ENCODE results near the gene BDKRB2.

BDKRB2 gene

DNA sequence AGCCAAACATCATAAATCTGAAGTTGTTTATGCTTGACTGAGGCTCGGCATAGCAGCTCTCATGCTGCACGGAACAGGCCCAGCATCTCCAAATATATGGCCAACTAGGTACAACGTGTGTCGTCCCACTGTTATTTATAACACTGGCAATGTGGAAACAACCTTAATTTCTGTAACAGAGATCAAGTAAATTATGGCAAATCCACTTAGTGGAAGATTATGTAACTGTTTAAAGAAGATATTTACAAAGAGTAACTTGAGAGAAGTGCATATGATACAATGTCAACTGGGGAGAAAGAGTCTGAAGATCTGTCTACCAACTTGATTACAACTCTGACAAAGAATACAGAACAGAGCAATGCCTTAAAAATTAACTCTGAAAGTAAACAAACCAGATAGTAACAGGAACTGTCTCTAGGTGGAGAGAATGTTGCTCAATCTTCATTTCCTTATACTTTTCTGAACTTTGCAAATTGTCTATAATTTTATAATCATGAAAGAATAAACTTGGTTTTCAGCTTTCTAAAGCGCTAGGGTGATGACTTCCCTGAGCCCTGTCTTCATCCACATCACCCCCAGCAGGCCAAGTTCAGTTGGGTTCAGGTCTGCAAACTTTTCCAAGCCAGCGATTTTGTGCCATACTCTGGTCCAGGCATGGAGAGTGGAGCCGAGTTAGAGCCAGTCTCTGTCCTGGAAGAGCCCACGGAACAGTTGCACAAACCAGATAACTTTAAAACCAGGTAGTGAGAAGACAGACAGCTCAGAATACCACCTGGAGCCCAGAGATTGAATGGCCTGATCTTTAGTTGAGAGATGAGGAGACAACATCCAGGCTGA lies 44.3 kb upstream of the BDKRB2 start:
- no peaks in the 10 kb centered on the region for H4K20me1 ChIP-seq (ENCODE audit: insufficient read depth)
- no peak overlapping the region for H3K4me2 ChIP-seq
- H3K27me3 ChIP-seq (ENCODE audit: insufficient read depth, low read depth), result no peaks in the 10 kb centered on the region
- no peak overlapping the region for H3K4me3 ChIP-seq (IDR thresholded peaks at IDR 0.05; ENCODE audit: insufficient read depth, low read depth, low read length)
- no peaks in the 10 kb centered on the region for H3K79me2 ChIP-seq (ENCODE audit: insufficient read depth, low read depth)
- TF ChIP-seq, protein P1, sequence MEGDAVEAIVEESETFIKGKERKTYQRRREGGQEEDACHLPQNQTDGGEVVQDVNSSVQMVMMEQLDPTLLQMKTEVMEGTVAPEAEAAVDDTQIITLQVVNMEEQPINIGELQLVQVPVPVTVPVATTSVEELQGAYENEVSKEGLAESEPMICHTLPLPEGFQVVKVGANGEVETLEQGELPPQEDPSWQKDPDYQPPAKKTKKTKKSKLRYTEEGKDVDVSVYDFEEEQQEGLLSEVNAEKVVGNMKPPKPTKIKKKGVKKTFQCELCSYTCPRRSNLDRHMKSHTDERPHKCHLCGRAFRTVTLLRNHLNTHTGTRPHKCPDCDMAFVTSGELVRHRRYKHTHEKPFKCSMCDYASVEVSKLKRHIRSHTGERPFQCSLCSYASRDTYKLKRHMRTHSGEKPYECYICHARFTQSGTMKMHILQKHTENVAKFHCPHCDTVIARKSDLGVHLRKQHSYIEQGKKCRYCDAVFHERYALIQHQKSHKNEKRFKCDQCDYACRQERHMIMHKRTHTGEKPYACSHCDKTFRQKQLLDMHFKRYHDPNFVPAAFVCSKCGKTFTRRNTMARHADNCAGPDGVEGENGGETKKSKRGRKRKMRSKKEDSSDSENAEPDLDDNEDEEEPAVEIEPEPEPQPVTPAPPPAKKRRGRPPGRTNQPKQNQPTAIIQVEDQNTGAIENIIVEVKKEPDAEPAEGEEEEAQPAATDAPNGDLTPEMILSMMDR (conservative IDR thresholded peaks at IDR 0.05; ENCODE audit: low read depth, low read length), result no peak
- no peaks in the 10 kb centered on the region for H3K4me1 ChIP-seq (ENCODE audit: low read depth, poor library complexity, severe bottlenecking)
- no peak overlapping the region for H3K27ac ChIP-seq
- no peak overlapping the region for H3K9ac ChIP-seq
- H3K36me3 ChIP-seq (ENCODE audit: insufficient read depth), result no peaks in the 10 kb centered on the region
- no peak overlapping the region for H2AFZ ChIP-seq (ENCODE audit: low read depth)

DNA sequence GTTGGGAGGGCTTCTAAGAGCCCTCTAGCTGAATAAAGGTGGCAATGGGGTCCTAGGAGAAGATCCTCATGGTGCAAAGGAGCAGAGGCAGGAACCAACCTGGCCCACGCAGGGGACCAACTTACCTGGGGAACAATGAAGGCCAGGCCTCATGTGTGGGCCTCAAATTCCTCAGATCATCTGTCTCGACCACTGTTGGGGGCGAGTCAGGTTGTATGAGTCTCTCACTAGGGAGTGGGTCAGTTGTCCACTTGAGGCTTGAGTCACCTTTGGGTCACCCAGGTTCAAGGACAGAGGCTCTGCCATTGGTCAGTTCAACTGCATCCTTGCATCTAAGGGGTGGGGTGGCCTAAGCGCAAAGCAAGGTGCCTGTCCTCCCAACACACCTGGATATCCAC lies 43.7 kb upstream of the BDKRB2 start:
- TF ChIP-seq, protein P1 (conservative IDR thresholded peaks at IDR 0.05; ENCODE audit: low read depth, low read length), result no peak
- no peak overlapping the region for H3K9ac ChIP-seq

DNA sequence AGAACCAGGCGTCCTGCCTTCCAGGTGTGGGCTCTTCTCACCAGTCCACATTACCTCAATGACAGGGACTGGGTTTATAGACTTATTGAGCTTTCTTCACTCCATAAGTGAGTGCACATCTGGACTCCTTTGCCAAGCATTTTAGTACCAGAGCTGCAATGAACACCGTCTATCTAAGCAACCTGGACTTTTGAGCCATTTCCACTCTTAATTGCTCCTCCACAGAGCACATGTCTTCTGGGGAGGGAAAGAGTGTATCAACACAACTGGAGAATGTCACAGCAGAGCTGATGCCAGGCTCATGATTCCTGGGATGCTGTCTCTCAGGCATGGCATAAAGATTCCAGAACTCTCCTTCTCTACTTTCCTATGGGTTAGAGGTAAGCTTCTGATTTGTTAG lies 43.0 kb upstream of the BDKRB2 start:
- H3K4me2 ChIP-seq, result no peak overlapping the region
- H3K9ac ChIP-seq, result no peak overlapping the region
- H3K79me2 ChIP-seq (ENCODE audit: insufficient read depth, low read depth), result no peaks in the 10 kb centered on the region
- no peak overlapping the region for H3K27ac ChIP-seq
- no peaks in the 10 kb centered on the region for H3K27me3 ChIP-seq (ENCODE audit: insufficient read depth, low read depth)
- H3K4me1 ChIP-seq (ENCODE audit: low read depth, poor library complexity, severe bottlenecking), result no peaks in the 10 kb centered on the region
- no peak overlapping the region for H3K4me3 ChIP-seq (IDR thresholded peaks at IDR 0.05; ENCODE audit: insufficient read depth, low read depth, low read length)
- H3K36me3 ChIP-seq (ENCODE audit: insufficient read depth), result no peaks in the 10 kb centered on the region
- no peak overlapping the region for H2AFZ ChIP-seq (ENCODE audit: low read depth)
- TF ChIP-seq, protein P1 (conservative IDR thresholded peaks at IDR 0.05; ENCODE audit: low read depth, low read length), result no peak
- no peaks in the 10 kb centered on the region for H4K20me1 ChIP-seq (ENCODE audit: insufficient read depth)

More for the DNA sequence above, 43.7 kb upstream of the BDKRB2 start:
- Histone ChIP-seq H3K4me3 (IDR thresholded peaks at IDR 0.05; ENCODE audit: insufficient read depth, low read depth, low read length) (no peak overlapping the region), H3K27me3 (ENCODE audit: insufficient read depth, low read depth) (no peaks in the 10 kb centered on the region), H3K4me2 (no peak overlapping the region), H4K20me1 (ENCODE audit: insufficient read depth) (no peaks in the 10 kb centered on the region), H3K36me3 (ENCODE audit: insufficient read depth) (no peaks in the 10 kb centered on the region), H3K4me1 (ENCODE audit: low read depth, poor library complexity, severe bottlenecking) (no peaks in the 10 kb centered on the region), H3K79me2 (ENCODE audit: insufficient read depth, low read depth) (no peaks in the 10 kb centered on the region), H2AFZ (ENCODE audit: low read depth) (no peak overlapping the region), H3K27ac (no peak overlapping the region)

DNA sequence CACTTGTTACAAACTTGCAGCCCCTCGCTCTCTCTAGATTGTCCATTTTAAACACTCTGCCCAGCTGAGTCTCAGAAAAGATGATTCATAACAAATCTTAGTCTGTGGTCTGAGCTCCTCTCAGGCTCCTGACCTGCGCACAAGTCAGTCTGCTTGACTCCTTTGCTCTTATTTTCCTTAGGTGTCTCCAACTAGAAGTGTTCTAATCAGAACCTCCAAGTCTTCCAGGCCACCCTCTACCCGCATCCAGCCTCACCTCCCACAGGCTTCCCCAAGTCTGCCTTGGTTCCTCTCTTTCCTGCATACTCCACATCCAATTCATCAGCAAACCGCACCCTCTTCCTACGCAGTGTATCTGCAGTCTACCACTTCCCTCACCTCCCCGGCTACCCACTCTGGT lies 42.4 kb upstream of the BDKRB2 start:
- Histone ChIP-seq H3K4me2 (no peak overlapping the region), H3K4me1 (ENCODE audit: low read depth, poor library complexity, severe bottlenecking) (no peaks in the 10 kb centered on the region), H3K9ac (no peak overlapping the region), H3K27ac (no peak overlapping the region), H3K27me3 (ENCODE audit: insufficient read depth, low read depth) (no peaks in the 10 kb centered on the region), H3K79me2 (ENCODE audit: insufficient read depth, low read depth) (no peaks in the 10 kb centered on the region), H3K36me3 (ENCODE audit: insufficient read depth) (no peaks in the 10 kb centered on the region), H4K20me1 (ENCODE audit: insufficient read depth) (no peaks in the 10 kb centered on the region), H3K4me3 (IDR thresholded peaks at IDR 0.05; ENCODE audit: insufficient read depth, low read depth, low read length) (no peak overlapping the region), H2AFZ (ENCODE audit: low read depth) (no peak overlapping the region)
- TF ChIP-seq, protein P1 (conservative IDR thresholded peaks at IDR 0.05; ENCODE audit: low read depth, low read length), result no peak

Data from KMS-11 (cell line).